DOHH2 (cell line): ENCODE data around the gene MYO1F.
"Not testable (repeated sequence)": the region's sequence is repeated elsewhere in the genome, so short reads cannot be mapped to it uniquely, and the experiment has no call there.

Experiments
- H3F3A ChIP-seq: fragments of 200-600 bp; sonication (generic), shearing (Covaris generic); 2 replicates; pipeline ENCODE4 v1.6.0; 2016; ENCODE audit warnings: antibody characterized with exemption, mild to moderate bottlenecking; ENCODE audit not compliant: control insufficient read depth, insufficient read depth
- H3K27ac ChIP-seq: fragments of 200-600 bp; sonication (generic); 2 replicates; pipeline ENCODE4 v1.5.1; 2014; ENCODE audit warnings: low read depth, mild to moderate bottlenecking, low read length, moderate library complexity
- H3K27me3 ChIP-seq: fragments of 200-600 bp; sonication (generic); 2 replicates; pipeline ENCODE4 v1.6.1; 2014; ENCODE audit warnings: mild to moderate bottlenecking, low read length, mixed read lengths; ENCODE audit not compliant: control insufficient read depth
- H3K36me3 ChIP-seq: fragments of 200-600 bp; sonication (generic); 2 replicates; pipeline ENCODE4 v1.6.1; 2014; ENCODE audit warnings: mild to moderate bottlenecking, low read length, moderate library complexity, mixed read lengths; ENCODE audit not compliant: control insufficient read depth
- H3K4me1 ChIP-seq: fragments of 200-600 bp; sonication (generic); 2 replicates; pipeline ENCODE4 v1.6.1; 2014; ENCODE audit warnings: mild to moderate bottlenecking, low read length, mixed read lengths; ENCODE audit not compliant: control insufficient read depth
- H3K4me2 ChIP-seq: fragments of 200-600 bp; sonication (generic); 2 replicates; pipeline ENCODE4 v1.6.0; 2014; ENCODE audit warnings: mild to moderate bottlenecking, low read length, moderate library complexity
- H3K4me3 ChIP-seq: fragments of 200-600 bp; sonication (generic); 2 replicates; pipeline ENCODE4 v1.5.1; 2014; ENCODE audit warnings: mild to moderate bottlenecking, low read length, mixed read lengths
- H3K79me2 ChIP-seq: fragments of 200-600 bp; sonication (generic); 2 replicates; pipeline ENCODE4 v1.6.1; 2014; ENCODE audit warnings: mild to moderate bottlenecking, low read length, mixed read lengths; ENCODE audit not compliant: control insufficient read depth
- H3K9me2 ChIP-seq: fragments of 200-600 bp; sonication (generic); replicated peaks from 2 replicates; pipeline ENCODE4 v1.6.1; 2014; ENCODE audit warnings: mild to moderate bottlenecking, low read length, mixed read lengths; ENCODE audit not compliant: control insufficient read depth
- H3K9me3 ChIP-seq: fragments of 200-600 bp; sonication (generic); 2 replicates; pipeline ENCODE4 v1.6.1; 2014; ENCODE audit warnings: antibody characterized with exemption, low read length, mixed read lengths; ENCODE audit not compliant: control insufficient read depth, insufficient read depth
- H4K20me1 ChIP-seq: fragments of 200-600 bp; sonication (generic); 2 replicates; pipeline ENCODE4 v1.6.0; 2014; ENCODE audit warnings: low read depth, mild to moderate bottlenecking, antibody characterized with exemption, low read length, moderate library complexity; ENCODE audit not compliant: control insufficient read depth, insufficient read depth
- CTCF ChIP-seq: fragments of 200-600 bp; sonication (generic); IDR thresholded peaks from one replicate; pipeline ENCODE4 v1.5.1; 2014; ENCODE audit warnings: antibody characterized with exemption, mild to moderate bottlenecking, low read depth, low read length; ENCODE audit not compliant: poor library complexity, severe bottlenecking
- EZH2phosphoT487 ChIP-seq: fragments of 200-600 bp; sonication (generic); IDR thresholded peaks from 2 replicates; pipeline ENCODE4 v1.6.1; 2017; ENCODE audit warnings: borderline replicate concordance, mild to moderate bottlenecking, antibody characterized with exemption, low read length, moderate library complexity, mixed read lengths

Gene MYO1F

GRCh38 chr19:8617984-8618383 is 40.7 kb upstream of the MYO1F start:
- H3K9me3 ChIP-seq: no peaks in the 10 kb centered on the region
- no peaks in the 10 kb centered on the region for H3K4me1 ChIP-seq
- no peak overlapping the region for H3K4me3 ChIP-seq
- H3F3A ChIP-seq: no peaks in the 10 kb centered on the region
- no peak for TF ChIP-seq CTCF
- TF ChIP-seq EZH2phosphoT487: no peak
- H3K9me2 ChIP-seq: no peaks in the 10 kb centered on the region
- no peaks in the 10 kb centered on the region for H3K79me2 ChIP-seq
- H3K36me3 ChIP-seq: no peaks in the 10 kb centered on the region
- H3K4me2 ChIP-seq: no peak overlapping the region
- no peak overlapping the region for H3K27ac ChIP-seq
- H3K27me3 ChIP-seq: no peaks in the 10 kb centered on the region
- H4K20me1 ChIP-seq: no peaks in the 10 kb centered on the region

GRCh38 chr19:8617325-8617724 is 40.1 kb upstream of the MYO1F start:
- not testable (repeated sequence) for H4K20me1 ChIP-seq, H3K9me3 ChIP-seq, H3K27me3 ChIP-seq, H3K4me2 ChIP-seq, H3K9me2 ChIP-seq, H3K27ac ChIP-seq, H3K79me2 ChIP-seq, H3F3A ChIP-seq, H3K4me3 ChIP-seq, H3K4me1 ChIP-seq, H3K36me3 ChIP-seq

GRCh38 chr19:8616861-8617260 is 39.6 kb upstream of the MYO1F start:
- no peak for TF ChIP-seq CTCF
- TF ChIP-seq EZH2phosphoT487: no peak
- Histone ChIP-seq H3K36me3 (no peaks in the 10 kb centered on the region), H3K9me3 (no peaks in the 10 kb centered on the region), H3K27me3 (no peaks in the 10 kb centered on the region), H4K20me1 (no peaks in the 10 kb centered on the region), H3K79me2 (no peaks in the 10 kb centered on the region), H3K27ac (no peak overlapping the region), H3K9me2 (no peaks in the 10 kb centered on the region), H3K4me1 (no peaks in the 10 kb centered on the region), H3K4me2 (no peak overlapping the region), H3F3A (no peaks in the 10 kb centered on the region), H3K4me3 (no peak overlapping the region)

GRCh38 chr19:8615813-8616596 is 38.8 kb upstream of the MYO1F start:
- H3K4me2 ChIP-seq: no peak overlapping the region
- no peaks in the 10 kb centered on the region for H3K36me3 ChIP-seq
- H3K27me3 ChIP-seq: no peaks in the 10 kb centered on the region
- no peaks in the 10 kb centered on the region for H3K4me1 ChIP-seq
- H3K4me3 ChIP-seq: no peak overlapping the region
- TF ChIP-seq CTCF (peak; percentile 96), EZH2phosphoT487 (no peak)
- H4K20me1 ChIP-seq: no peaks in the 10 kb centered on the region
- no peaks in the 10 kb centered on the region for H3K9me2 ChIP-seq
- no peaks in the 10 kb centered on the region for H3K79me2 ChIP-seq
- no peaks in the 10 kb centered on the region for H3F3A ChIP-seq
- no peak overlapping the region for H3K27ac ChIP-seq
- no peaks in the 10 kb centered on the region for H3K9me3 ChIP-seq
